Loucy (cell line): ENCODE results near the gene CLDN2.

Source experiments
- H2AFZ ChIP-seq: fragments of 200-600 bp; sonication (generic); 2 replicates; pipeline ENCODE4 v1.6.0; 2016; ENCODE audit warnings: antibody characterized with exemption, mild to moderate bottlenecking, low read length, moderate library complexity
- H3F3A ChIP-seq: fragments of 200-600 bp; 2 replicates; pipeline ENCODE4 v1.6.0; 2016; ENCODE audit warnings: antibody characterized with exemption, low read depth, mild to moderate bottlenecking
- H3K27me3 ChIP-seq: fragments of 200-600 bp; sonication (generic); 2 replicates; pipeline ENCODE4 v1.6.1; 2014; ENCODE audit warnings: low read length, mild to moderate bottlenecking; ENCODE audit not compliant: insufficient read depth, poor library complexity, severe bottlenecking
- H3K36me3 ChIP-seq: fragments of 200-600 bp; sonication (generic); 2 replicates; pipeline ENCODE4 v1.6.1; 2016; ENCODE audit warnings: low read length; ENCODE audit not compliant: insufficient read depth
- H3K4me1 ChIP-seq: fragments of 200-600 bp; sonication (generic); 2 replicates; pipeline ENCODE4 v1.5.1; 2014; ENCODE audit warnings: low read length, mild to moderate bottlenecking; ENCODE audit not compliant: insufficient read depth, poor library complexity, severe bottlenecking
- H3K4me2 ChIP-seq: fragments of 200-600 bp; sonication (generic); 2 replicates; pipeline ENCODE4 v1.6.0; 2014; ENCODE audit warnings: antibody characterized with exemption, low read length, low read depth, mild to moderate bottlenecking; ENCODE audit not compliant: poor library complexity, severe bottlenecking
- H3K4me3 ChIP-seq: fragments of 200-600 bp; sonication (generic); 2 replicates; pipeline ENCODE4 v1.5.1; 2014; ENCODE audit warnings: low read length, mild to moderate bottlenecking, mixed read lengths; ENCODE audit not compliant: poor library complexity, severe bottlenecking
- H3K79me2 ChIP-seq: fragments of 200-600 bp; sonication (generic); 2 replicates; pipeline ENCODE4 v1.6.1; 2014; ENCODE audit warnings: low read length; ENCODE audit not compliant: insufficient read depth
- H3K9ac ChIP-seq: fragments of 200-600 bp; sonication (generic); 2 replicates; pipeline ENCODE4 v1.6.0; 2014; ENCODE audit warnings: mild to moderate bottlenecking, low read depth, low read length, moderate library complexity; ENCODE audit not compliant: poor library complexity, severe bottlenecking
- H3K9me2 ChIP-seq: fragments of 200-600 bp; sonication (generic); replicated peaks from 2 replicates; pipeline ENCODE4 v1.6.1; 2016; ENCODE audit warnings: low read depth, low read length, mixed read lengths
- H3K9me3 ChIP-seq: fragments of 200-600 bp; sonication (generic); 2 replicates; pipeline ENCODE4 v1.6.1; 2014; ENCODE audit warnings: mild to moderate bottlenecking, antibody characterized with exemption, low read length, low read depth; ENCODE audit not compliant: insufficient read depth
- H4K20me1 ChIP-seq: fragments of 200-600 bp; sonication (generic); 2 replicates; pipeline ENCODE4 v1.6.0; 2014; ENCODE audit warnings: antibody characterized with exemption, low read length, mild to moderate bottlenecking; ENCODE audit not compliant: insufficient read depth, poor library complexity, severe bottlenecking
- EZH2phosphoT487 ChIP-seq: fragments of 200-600 bp; IDR thresholded peaks from 2 replicates; pipeline ENCODE4 v1.6.1; 2018; ENCODE audit warnings: antibody characterized with exemption, mild to moderate bottlenecking, moderate library complexity, borderline replicate concordance
- TF ChIP-seq, protein P1 (sequence below): fragments of 200-600 bp; sonication (generic); conservative IDR thresholded peaks from 2 replicates; pipeline ENCODE4 v1.5.1; 2014; ENCODE audit warnings: mild to moderate bottlenecking, antibody characterized with exemption, low read length

CLDN2 gene

DNA sequence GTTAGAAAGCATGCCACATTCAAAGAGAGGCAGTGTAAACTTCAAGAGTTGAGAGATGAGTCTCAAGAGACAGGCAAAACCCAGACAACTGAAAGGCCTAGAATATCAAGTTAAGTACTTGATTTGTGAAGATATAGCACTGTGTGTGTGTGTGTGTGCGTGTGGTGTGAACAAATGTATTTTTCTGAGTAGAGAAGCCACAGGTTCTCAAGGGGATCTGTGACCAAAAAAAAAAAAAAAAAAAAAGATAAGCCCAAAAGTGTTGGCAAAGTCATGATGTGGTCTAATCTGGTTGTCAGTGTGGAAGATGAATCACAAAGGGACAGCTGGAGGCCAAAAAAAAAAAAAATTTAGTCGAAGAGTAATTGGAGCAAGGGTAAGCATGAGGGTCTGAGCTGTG, 20.9 kb upstream of the CLDN2 start:
- Histone ChIP-seq H3K4me1 (peaks cover 9% of the 10 kb centered on the region), H3F3A (no peaks in the 10 kb centered on the region), H2AFZ (no peak overlapping the region), H3K4me3 (no peak overlapping the region), H3K9me3 (no peaks in the 10 kb centered on the region), H3K9ac (no peak overlapping the region), H4K20me1 (no peaks in the 10 kb centered on the region), H3K79me2 (no peaks in the 10 kb centered on the region), H3K9me2 (no peaks in the 10 kb centered on the region), H3K27me3 (no peaks in the 10 kb centered on the region), H3K36me3 (no peaks in the 10 kb centered on the region), H3K4me2 (no peak overlapping the region)
- TF ChIP-seq, protein P1, sequence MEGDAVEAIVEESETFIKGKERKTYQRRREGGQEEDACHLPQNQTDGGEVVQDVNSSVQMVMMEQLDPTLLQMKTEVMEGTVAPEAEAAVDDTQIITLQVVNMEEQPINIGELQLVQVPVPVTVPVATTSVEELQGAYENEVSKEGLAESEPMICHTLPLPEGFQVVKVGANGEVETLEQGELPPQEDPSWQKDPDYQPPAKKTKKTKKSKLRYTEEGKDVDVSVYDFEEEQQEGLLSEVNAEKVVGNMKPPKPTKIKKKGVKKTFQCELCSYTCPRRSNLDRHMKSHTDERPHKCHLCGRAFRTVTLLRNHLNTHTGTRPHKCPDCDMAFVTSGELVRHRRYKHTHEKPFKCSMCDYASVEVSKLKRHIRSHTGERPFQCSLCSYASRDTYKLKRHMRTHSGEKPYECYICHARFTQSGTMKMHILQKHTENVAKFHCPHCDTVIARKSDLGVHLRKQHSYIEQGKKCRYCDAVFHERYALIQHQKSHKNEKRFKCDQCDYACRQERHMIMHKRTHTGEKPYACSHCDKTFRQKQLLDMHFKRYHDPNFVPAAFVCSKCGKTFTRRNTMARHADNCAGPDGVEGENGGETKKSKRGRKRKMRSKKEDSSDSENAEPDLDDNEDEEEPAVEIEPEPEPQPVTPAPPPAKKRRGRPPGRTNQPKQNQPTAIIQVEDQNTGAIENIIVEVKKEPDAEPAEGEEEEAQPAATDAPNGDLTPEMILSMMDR: no peak

DNA sequence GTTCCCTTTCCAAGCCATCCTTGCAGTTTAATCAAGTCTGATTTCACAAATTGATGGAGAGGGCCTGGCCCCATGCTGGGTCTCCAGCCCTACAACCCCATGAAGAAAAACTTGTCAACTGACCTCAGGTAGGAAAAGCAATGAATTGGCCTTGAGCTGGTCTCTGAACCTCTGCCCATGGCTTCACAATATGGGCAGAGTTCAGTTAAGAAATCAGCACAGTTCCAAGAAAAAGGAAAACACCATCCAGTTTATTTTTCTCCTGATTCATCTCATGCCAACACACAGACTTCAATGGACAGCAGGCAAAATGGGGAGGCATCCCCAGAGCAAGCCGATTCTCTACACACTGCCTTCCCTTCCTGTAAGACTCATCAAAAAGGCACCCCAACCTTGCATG, 20.4 kb upstream of the CLDN2 start:
- Histone ChIP-seq H4K20me1 (no peaks in the 10 kb centered on the region), H3K9me2 (no peaks in the 10 kb centered on the region), H3K9me3 (no peaks in the 10 kb centered on the region), H3K9ac (no peak overlapping the region), H3K4me2 (no peak overlapping the region), H3K27me3 (no peaks in the 10 kb centered on the region), H3K36me3 (no peaks in the 10 kb centered on the region), H3K79me2 (no peaks in the 10 kb centered on the region), H3F3A (no peaks in the 10 kb centered on the region), H3K4me1 (peaks cover 9% of the 10 kb centered on the region), H3K4me3 (no peak overlapping the region), H2AFZ (no peak overlapping the region)
- TF ChIP-seq EZH2phosphoT487: no peak
- TF ChIP-seq, protein P1: no peak

DNA sequence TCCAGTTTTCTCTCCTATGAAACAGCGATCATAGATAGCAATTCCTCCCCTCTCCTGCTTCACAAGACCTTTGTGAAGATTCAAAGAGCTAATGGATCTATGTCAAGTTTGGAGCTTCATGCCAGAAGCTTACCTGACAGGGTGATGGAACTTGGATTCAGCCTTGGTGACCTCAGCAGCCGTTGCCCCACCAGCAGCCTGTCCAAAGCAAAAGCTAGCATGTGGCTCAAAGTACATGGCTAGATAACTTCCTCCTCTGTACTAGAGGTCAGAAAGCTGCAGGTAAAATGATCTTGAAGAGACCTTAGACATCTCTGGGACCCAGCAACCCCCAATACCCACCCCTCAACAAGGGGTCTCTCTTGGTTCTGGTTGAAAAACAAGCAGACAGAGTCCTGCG, 18.9 kb upstream of the CLDN2 start:
- Histone ChIP-seq H3K9ac (no peak overlapping the region), H3K36me3 (no peaks in the 10 kb centered on the region), H3K4me2 (no peak overlapping the region), H2AFZ (no peak overlapping the region), H3K27me3 (no peaks in the 10 kb centered on the region), H3F3A (no peaks in the 10 kb centered on the region), H3K9me2 (no peaks in the 10 kb centered on the region), H3K4me3 (no peak overlapping the region), H3K9me3 (no peaks in the 10 kb centered on the region), H3K79me2 (no peaks in the 10 kb centered on the region), H3K4me1 (peaks cover 9% of the 10 kb centered on the region), H4K20me1 (no peaks in the 10 kb centered on the region)
- TF ChIP-seq EZH2phosphoT487: no peak
- TF ChIP-seq, protein P1: no peak
